Measurements from ENCODE around the gene TMEM131L.

Gene TMEM131L

GRCh38 chr4:153513596-153513995, 47.4 kb downstream of the TMEM131L start:
- no peak for TF ChIP-seq CTCF (IDR thresholded peaks at IDR 0.05; ENCODE audit: low read depth, low read length)
- no peak overlapping the region for H3K4me3 ChIP-seq (ENCODE audit: low read depth, low read length)

GRCh38 chr4:153514001-153514526, 47.9 kb downstream of the TMEM131L start:
- TF ChIP-seq CTCF (IDR thresholded peaks at IDR 0.05; ENCODE audit: low read depth, low read length) = no peak

GRCh38 chr4:153514688-153515426, 48.7 kb downstream of the TMEM131L start:
- no peak for TF ChIP-seq CTCF (IDR thresholded peaks at IDR 0.05; ENCODE audit: low read depth, low read length)
- no peak overlapping the region for H3K4me3 ChIP-seq (ENCODE audit: low read depth, low read length)

More at GRCh38 chr4:153514001-153514526, 47.9 kb downstream of the TMEM131L start:
- no peak overlapping the region for H3K4me3 ChIP-seq (ENCODE audit: low read depth, low read length)

- no peak for TF ChIP-seq CTCF (IDR thresholded peaks at IDR 0.05; ENCODE audit: low read depth, low read length)
- no peak overlapping the region for H3K4me3 ChIP-seq (ENCODE audit: low read depth, low read length)
Observed at GRCh38 chr4:153517159-153517558, 51.0 kb downstream of the TMEM131L start.

GRCh38 chr4:153518001-153518400, 51.8 kb downstream of the TMEM131L start:
- no peak for TF ChIP-seq CTCF (IDR thresholded peaks at IDR 0.05; ENCODE audit: low read depth, low read length)

GRCh38 chr4:153518637-153519389, 52.7 kb downstream of the TMEM131L start:
- TF ChIP-seq CTCF (IDR thresholded peaks at IDR 0.05; ENCODE audit: low read depth, low read length) = no peak
- no peak overlapping the region for H3K4me3 ChIP-seq (ENCODE audit: low read depth, low read length)

More at GRCh38 chr4:153518001-153518400, 51.8 kb downstream of the TMEM131L start:
- H3K4me3 ChIP-seq (ENCODE audit: low read depth, low read length) = no peak overlapping the region

GRCh38 chr4:153519687-153520086, 53.5 kb downstream of the TMEM131L start:
- no peak for TF ChIP-seq CTCF (IDR thresholded peaks at IDR 0.05; ENCODE audit: low read depth, low read length)
- no peak overlapping the region for H3K4me3 ChIP-seq (ENCODE audit: low read depth, low read length)
